Stimulated activated naive B cell treated with anti-CD40 and anti-IgM and Interleukin-4, amounts not matched to agents 10 μg/mL and 1 μg/mL and 100 μg/mL, for 72 hours (primary cell): ENCODE results near the gene GNLY.
A peak's percentile ranks its signal among the peaks of the same experiment; 100 is the strongest.

Experiments used
- ATAC-seq, 2 donors: fragments of 150-1000 bp; cut with Tn5 transposase; replicated peaks; 2 replicates each; pipeline ENCODE4 v1.10.0; 2021; ENCODE audit warnings: moderate library complexity in 1 of 2
- DNase-seq: peaks from one replicate; pipeline ENCODE4 v3.0.0; 2021
- H3K27ac Mint-ChIP-seq: one replicate; pipeline ENCODE4 v1.8.0; 2022; ENCODE audit warnings: mild to moderate bottlenecking, mixed read lengths
- H3K27me3 Mint-ChIP-seq, 2 donors: one replicate each; pipeline ENCODE4 v1.8.0; 2022; ENCODE audit warnings: mixed read lengths in 2 of 2
- H3K36me3 Mint-ChIP-seq, 2 donors: one replicate each; pipeline ENCODE4 v1.8.0; 2022; ENCODE audit warnings: mixed read lengths in 2 of 2, mild to moderate bottlenecking in 1 of 2
- H3K4me1 Mint-ChIP-seq, 2 donors: one replicate each; pipeline ENCODE4 v1.8.0; 2022; ENCODE audit warnings: mixed read lengths in 2 of 2, mild to moderate bottlenecking in 1 of 2
- H3K4me3 Mint-ChIP-seq, 2 donors: one replicate each; pipeline ENCODE4 v1.8.0; 2022; ENCODE audit warnings: mild to moderate bottlenecking in 2 of 2, mixed read lengths in 2 of 2, moderate library complexity in 1 of 2
- H3K9me3 Mint-ChIP-seq, 2 donors: one replicate each; pipeline ENCODE4 v1.8.0; 2022; ENCODE audit warnings: mixed read lengths in 2 of 2, mild to moderate bottlenecking in 1 of 2

Gene GNLY

DNA sequence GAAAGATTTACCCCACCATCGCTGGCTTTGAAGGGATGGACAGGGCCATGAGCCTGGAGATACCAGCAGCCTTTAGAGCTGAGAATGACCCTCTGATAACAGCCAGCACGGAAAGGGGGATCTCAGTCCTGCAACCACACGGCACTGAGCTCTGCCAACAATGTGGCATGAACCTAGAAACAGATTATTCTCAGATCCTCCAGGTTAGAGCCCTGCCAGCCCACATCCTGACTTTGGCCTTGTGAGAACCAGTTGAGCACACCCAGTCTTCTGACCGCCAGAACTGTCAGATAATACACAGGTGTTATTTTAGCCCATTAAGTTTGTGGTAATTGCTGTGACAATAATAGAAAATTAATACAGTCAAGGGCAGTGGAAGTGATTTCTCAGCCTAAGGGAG is 9.4 kb upstream of the GNLY start:
- ATAC-seq, result no peak
- H3K27me3 Mint-ChIP-seq, result peaks cover 0 to 8% of the 10 kb centered on the region in 2 donors
- H3K36me3 Mint-ChIP-seq, result no peaks in the 10 kb centered on the region
- DNase-seq, result no peak
- no peaks in the 10 kb centered on the region for H3K4me1 Mint-ChIP-seq
- no peaks in the 10 kb centered on the region for H3K9me3 Mint-ChIP-seq
- H3K4me3 Mint-ChIP-seq, result no peak overlapping the region
- H3K27ac Mint-ChIP-seq, result no peak overlapping the region

DNA sequence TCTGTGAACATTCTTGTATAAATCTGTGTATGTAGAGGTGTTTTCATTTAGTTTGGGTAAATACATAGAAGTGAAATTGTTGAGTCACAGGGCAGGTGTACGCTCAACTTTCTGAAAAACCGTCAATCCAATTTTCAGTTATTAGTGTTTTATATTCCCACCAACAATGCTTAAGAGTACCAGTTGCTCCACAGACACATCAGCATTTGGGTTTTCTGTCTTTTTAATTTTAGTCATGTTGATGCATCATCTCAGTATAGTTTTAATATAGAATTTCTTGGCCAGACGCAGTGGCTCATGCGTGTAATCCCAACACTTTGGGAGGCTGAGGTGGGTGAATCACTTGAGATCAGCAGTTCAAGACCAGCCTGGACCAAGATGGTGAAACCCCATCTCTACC is 3.2 kb upstream of the GNLY start:
- Mint-ChIP-seq H3K27ac (no peak overlapping the region), H3K4me3 (no peak overlapping the region), H3K36me3 (no peaks in the 10 kb centered on the region), H3K9me3 (no peaks in the 10 kb centered on the region), H3K27me3 (peaks cover 0 to 8% of the 10 kb centered on the region in 2 donors), H3K4me1 (no peaks in the 10 kb centered on the region)
- no peak for DNase-seq
- no peak for ATAC-seq

DNA sequence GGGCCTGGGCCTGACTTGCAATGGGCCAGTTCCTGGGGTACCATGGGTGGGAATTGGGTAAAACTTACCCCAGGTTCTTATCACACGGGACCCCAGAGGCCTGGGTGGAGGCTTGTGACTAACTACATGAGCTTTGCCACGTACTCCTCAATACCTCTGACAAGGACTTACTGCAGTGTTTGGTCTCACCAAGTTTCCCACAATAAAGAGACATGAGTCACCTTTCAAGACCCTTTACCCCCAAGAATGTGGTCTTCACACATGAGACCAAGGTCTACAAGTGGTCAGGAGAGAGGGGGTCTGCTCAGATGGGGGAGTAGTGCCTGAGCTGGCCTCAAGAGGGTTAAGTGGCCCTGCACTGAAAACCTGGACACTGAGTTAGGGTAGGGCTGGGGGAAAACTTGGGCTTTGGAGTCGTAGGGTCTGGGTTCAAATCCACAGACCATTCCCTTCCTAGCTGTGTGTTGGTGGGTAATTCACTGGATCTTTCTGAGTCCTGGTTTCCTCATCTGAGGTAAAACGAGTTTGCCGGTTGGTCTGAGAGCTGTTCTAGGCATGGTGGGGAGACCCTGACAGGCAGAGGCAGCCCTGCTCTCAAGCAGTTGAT is 2.0 kb upstream of the GNLY start:
- no peak overlapping the region for H3K27ac Mint-ChIP-seq

DNA sequence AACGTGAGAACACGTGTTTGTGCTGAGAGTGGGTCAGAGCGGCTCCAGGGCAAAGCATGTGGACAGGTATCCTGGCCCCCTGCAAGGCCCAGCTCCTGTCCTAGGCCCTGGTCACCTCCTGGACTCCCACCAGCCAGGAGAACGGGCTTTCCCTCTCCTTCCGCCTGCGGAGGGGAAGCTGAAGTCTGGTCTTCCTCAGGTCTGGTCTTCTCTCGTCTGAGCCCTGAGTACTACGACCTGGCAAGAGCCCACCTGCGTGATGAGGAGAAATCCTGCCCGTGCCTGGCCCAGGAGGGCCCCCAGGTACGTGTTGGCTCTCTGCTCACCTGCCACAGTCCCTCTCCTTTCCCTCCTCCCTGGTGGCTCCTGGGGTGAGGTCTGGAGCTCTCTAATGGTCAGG is 963 bp downstream of the GNLY start:
- Mint-ChIP-seq H3K4me3 (no peak overlapping the region), H3K27ac (no peak overlapping the region), H3K9me3 (no peaks in the 10 kb centered on the region)

More for the DNA sequence above, 2.0 kb upstream of the GNLY start:
- DNase-seq (no peak), ATAC-seq (no peak)
- H3K36me3 Mint-ChIP-seq, result no peaks in the 10 kb centered on the region
- H3K27me3 Mint-ChIP-seq, result peaks cover 7 to 8% of the 10 kb centered on the region in 2 donors
- H3K4me1 Mint-ChIP-seq, result no peaks in the 10 kb centered on the region
- no peak overlapping the region for H3K4me3 Mint-ChIP-seq
- no peaks in the 10 kb centered on the region for H3K9me3 Mint-ChIP-seq

DNA sequence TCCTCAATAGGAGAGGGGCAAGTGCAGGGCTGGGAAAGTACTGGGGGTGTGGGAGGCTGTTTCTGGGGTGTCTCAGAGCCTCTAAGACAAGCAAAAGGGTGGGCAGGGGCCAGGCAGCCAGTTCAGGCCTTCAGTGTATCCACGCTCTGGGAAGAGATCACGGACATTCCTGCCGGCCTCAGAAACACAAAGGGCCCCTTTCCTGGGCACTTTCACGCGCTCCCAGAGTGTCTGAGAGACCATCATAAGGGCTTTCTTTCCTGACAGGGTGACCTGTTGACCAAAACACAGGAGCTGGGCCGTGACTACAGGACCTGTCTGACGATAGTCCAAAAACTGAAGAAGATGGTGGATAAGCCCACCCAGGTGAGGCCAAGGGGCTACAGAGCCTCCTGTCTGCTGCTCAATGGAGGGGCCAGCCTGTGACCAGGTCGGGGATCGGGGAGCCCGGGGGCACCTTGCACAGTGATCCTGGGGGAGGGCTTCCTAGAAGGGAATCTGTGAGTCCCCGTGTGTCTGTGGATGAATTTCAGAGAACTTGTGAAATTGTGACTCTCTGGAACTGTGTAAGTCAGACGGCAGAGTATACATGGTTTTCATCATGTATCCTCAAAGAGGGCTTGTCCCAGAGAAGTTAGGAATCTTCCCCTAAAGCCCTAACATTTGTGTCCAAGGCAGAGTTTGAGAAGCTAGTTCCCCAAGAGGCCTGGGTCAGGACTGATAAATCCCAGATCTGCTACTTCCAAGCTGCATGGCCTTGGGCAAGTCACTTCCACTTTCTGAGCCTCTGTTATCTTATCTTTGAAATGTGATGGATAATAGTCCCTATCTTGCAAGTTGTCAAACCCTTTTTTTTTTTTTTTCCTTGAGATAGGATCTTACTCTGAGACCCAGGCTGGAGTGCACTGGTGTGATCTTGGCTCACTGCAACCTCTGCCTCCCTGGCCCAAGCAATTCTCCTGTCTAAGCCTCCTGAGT is 1.8 kb downstream of the GNLY start:
- no peaks in the 10 kb centered on the region for H3K9me3 Mint-ChIP-seq
- no peak for DNase-seq
- no peak overlapping the region for H3K27ac Mint-ChIP-seq
- peaks cover 8 to 12% of the 10 kb centered on the region in 2 donors for H3K27me3 Mint-ChIP-seq
- no peak for ATAC-seq
- no peak overlapping the region for H3K4me3 Mint-ChIP-seq
- H3K4me1 Mint-ChIP-seq, result no peaks in the 10 kb centered on the region
- no peaks in the 10 kb centered on the region for H3K36me3 Mint-ChIP-seq

More for the DNA sequence above, 963 bp downstream of the GNLY start:
- no peaks in the 10 kb centered on the region for H3K4me1 Mint-ChIP-seq
- ATAC-seq (no peak), DNase-seq (no peak)
- H3K27me3 Mint-ChIP-seq, result peaks cover 8 to 12% of the 10 kb centered on the region in 2 donors
- no peaks in the 10 kb centered on the region for H3K36me3 Mint-ChIP-seq

DNA sequence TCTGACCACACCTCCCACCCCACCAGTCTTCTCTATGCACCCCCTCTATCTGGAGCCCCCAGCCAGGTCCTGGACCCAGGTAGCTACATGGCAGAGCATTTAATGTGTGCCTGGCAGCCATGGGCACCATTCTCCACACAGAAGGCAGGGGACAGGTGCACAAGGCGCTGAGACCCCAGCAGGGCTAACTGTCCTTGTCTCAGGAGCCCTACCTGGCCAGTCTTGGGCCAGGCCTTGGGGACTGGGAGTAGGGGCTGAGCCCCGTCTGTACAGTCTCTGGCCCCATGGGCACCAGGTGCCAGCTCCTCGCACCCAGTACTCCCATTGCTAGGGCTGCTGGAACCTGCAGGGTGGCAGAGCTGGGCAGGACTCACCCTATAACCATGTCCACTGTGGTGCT is 2.9 kb downstream of the GNLY start:
- Mint-ChIP-seq H3K27ac (no peak overlapping the region), H3K4me3 (no peak overlapping the region), H3K36me3 (no peaks in the 10 kb centered on the region), H3K9me3 (no peaks in the 10 kb centered on the region), H3K4me1 (peaks cover 0 to under 1% of the 10 kb centered on the region in 2 donors), H3K27me3 (peaks cover 7 to 12% of the 10 kb centered on the region in 2 donors)
- DNase-seq (no peak), ATAC-seq (no peak)

DNA sequence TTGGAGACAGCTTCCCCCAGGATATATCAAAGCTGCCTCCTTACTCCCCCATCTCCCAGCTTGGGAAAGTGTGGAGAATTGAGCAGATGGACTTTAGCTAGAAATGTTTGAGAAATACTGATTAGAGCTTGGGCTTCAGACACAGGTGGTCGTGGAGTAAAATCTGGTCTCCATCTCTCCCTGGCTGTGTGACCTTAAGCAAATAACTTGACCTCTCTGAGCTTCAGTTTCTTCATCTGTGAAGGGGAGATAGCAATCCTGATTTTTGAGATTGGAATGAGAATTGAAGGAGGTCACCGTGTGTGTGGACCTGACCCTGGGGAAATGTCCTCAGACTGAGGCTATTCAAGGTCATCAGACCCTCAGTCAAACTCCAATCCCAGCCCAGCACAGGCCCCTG is 3.6 kb downstream of the GNLY start:
- DNase-seq (no peak), ATAC-seq (no peak)
- H3K27ac Mint-ChIP-seq, result no peak overlapping the region
- H3K4me3 Mint-ChIP-seq, result no peak overlapping the region
- H3K9me3 Mint-ChIP-seq, result no peaks in the 10 kb centered on the region
- peaks cover 0 to 6% of the 10 kb centered on the region in 2 donors for H3K4me1 Mint-ChIP-seq
- no peaks in the 10 kb centered on the region for H3K36me3 Mint-ChIP-seq
- peaks cover 1 to 12% of the 10 kb centered on the region in 2 donors for H3K27me3 Mint-ChIP-seq

DNA sequence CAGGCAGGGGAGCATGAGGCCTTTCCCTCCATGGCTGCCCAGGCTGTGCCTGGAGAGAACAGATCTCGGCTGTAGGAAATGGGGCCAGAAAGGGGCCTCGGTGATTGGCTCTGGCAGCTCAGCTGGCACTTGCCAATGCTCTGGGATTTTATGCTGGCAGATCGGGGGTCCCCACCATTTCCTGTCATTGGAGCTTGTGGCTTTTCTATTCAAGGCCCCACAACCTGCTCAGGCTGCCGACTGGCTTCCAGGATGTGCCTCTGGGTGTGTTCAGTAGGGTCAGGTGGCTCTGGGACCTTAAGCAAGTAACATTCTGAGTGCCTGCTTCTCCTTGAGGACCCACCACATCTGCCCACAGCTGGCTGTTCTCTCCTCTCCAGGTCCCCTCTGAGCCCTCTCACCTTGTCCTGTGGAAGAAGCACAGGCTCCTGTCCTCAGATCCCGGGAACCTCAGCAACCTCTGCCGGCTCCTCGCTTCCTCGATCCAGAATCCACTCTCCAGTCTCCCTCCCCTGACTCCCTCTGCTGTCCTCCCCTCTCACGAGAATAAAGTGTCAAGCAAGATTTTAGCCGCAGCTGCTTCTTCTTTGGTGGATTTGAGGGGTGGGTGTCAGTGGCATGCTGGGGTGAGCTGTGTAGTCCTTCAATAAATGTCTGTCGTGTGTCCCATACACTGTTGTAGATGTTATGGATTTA is 4.2 kb downstream of the GNLY start:
- DNase-seq, result no peak
- Mint-ChIP-seq H3K36me3 (no peaks in the 10 kb centered on the region), H3K27me3 (peaks cover 0 to 12% of the 10 kb centered on the region in 2 donors), H3K4me3 (no peak overlapping the region), H3K27ac (no peak overlapping the region), H3K4me1 (peaks cover 3 to 13% of the 10 kb centered on the region in 2 donors), H3K9me3 (no peaks in the 10 kb centered on the region)
- ATAC-seq, result no peak

DNA sequence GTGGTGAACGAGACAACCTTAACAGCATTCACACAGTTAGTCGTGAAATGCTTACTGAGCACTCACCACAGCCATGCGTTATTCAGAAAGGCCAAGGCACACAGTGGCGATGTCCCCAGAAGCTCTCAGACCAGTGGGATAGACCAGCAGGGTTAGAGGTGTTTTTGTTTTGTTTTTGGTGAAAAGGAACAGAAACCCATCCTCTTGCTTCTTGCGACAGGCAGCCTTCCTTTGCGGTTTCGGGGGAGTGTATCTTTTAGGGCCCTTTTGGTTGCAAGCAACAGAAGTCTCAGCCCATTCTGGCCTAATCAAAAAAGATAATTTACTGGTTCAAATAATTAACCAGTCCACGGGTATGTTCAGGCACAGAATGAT is 4.7 kb downstream of the GNLY start:
- H3K4me1 Mint-ChIP-seq, result peaks cover 6 to 18% of the 10 kb centered on the region in 2 donors
- peaks cover 0 to 12% of the 10 kb centered on the region in 2 donors for H3K27me3 Mint-ChIP-seq
- no peaks in the 10 kb centered on the region for H3K36me3 Mint-ChIP-seq
- DNase-seq (no peak), ATAC-seq (no peak)
- H3K9me3 Mint-ChIP-seq, result no peaks in the 10 kb centered on the region
- no peak overlapping the region for H3K4me3 Mint-ChIP-seq
- H3K27ac Mint-ChIP-seq, result no peak overlapping the region

DNA sequence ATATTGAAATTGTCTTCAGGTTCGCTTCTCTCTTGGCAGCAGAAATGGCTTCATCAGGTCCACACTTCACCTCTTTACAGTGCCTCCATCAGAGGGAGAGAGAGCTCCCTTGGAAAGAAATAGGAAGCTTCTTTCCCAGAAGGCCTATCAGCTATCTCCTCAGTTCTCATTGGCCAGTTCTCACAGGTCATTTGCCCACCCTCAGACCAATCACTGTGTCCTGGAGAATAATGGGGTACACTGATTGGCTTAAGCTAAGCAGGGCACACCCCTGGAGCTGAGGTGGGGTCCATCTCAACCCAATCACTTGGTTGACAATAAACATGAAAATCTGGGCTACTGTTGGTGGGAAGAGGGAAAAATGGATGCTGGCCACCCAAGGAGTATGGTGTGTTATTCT is 5.2 kb downstream of the GNLY start:
- peaks cover 9 to 22% of the 10 kb centered on the region in 2 donors for H3K4me1 Mint-ChIP-seq
- H3K27ac Mint-ChIP-seq, result no peak overlapping the region
- DNase-seq, result no peak
- no peak overlapping the region for H3K4me3 Mint-ChIP-seq
- H3K36me3 Mint-ChIP-seq, result no peaks in the 10 kb centered on the region
- no peak for ATAC-seq
- H3K9me3 Mint-ChIP-seq, result no peaks in the 10 kb centered on the region
- peaks cover 0 to 12% of the 10 kb centered on the region in 2 donors for H3K27me3 Mint-ChIP-seq

DNA sequence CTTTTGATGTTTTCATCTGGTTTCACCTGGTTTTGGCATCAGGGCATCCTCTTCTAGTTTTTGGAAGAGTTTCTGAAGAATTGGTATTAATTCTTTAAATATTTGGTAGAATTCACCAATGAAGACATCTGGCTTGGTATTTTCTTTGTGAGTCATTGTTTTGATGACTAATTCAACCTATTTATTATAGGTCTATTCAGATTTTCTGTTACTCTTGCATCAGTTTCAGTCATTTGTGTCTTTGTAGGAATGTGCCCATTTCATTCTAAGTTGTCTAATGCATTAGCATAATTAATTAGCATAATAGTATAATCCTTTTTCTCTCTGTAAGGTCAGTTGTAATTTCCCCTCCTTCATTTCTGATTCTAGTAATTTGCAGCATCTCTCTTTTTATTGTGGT is 8.0 kb downstream of the GNLY start:
- Mint-ChIP-seq H3K27me3 (peaks cover 0 to 5% of the 10 kb centered on the region in 2 donors), H3K4me3 (no peak overlapping the region), H3K9me3 (no peaks in the 10 kb centered on the region), H3K4me1 (peaks cover 27 to 50% of the 10 kb centered on the region in 2 donors), H3K36me3 (no peaks in the 10 kb centered on the region), H3K27ac (no peak overlapping the region)
- peak in 1 of 2 donors; percentile 18 for ATAC-seq
- no peak for DNase-seq

DNA sequence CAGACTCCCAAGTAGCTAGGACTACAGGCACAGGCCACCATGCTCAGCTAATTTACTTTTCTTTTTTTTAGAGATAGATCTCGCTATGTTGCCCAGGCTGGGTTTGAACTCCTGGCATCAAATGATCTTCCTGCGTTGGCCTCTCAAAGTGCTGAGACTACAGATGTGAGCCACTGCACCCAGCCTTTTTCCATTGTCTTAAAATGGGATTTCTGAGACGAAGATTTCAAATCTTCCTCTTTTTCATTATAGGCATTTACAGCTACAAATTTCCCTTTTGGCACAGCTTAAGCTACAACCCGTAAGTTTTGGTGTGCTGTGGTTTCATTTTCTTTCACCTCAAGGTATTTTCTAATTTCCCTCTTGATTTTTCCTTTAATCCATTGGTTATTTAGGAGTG is 8.6 kb downstream of the GNLY start:
- no peak overlapping the region for H3K27ac Mint-ChIP-seq
- no peaks in the 10 kb centered on the region for H3K27me3 Mint-ChIP-seq
- DNase-seq, result no peak
- H3K4me1 Mint-ChIP-seq, result peaks cover 28 to 52% of the 10 kb centered on the region in 2 donors
- no peak overlapping the region for H3K4me3 Mint-ChIP-seq
- ATAC-seq, result no peak
- no peaks in the 10 kb centered on the region for H3K9me3 Mint-ChIP-seq
- no peaks in the 10 kb centered on the region for H3K36me3 Mint-ChIP-seq

DNA sequence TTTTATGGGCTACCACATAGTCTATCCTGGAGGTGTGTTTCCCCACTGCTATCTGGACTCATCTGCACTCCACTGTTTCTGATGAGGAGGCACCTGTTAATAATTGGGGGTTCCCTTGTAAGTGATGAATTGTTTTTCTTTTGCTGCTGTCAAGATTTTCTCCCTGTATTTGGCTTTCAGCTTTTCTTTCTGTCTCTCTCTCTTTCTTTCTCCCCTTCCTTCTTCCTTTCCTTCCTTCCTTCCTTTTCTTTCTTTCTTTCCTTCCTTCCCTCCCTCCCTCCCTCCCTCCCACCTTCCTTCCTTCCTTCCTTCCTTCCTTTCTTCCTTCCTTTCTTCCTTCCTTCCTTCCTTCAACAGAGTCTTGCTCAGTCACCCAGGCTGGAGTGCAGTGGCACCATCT is 9.2 kb downstream of the GNLY start:
- Mint-ChIP-seq H3K4me1 (peaks cover 28 to 52% of the 10 kb centered on the region in 2 donors), H3K36me3 (no peaks in the 10 kb centered on the region), H3K4me3 (no peak overlapping the region), H3K27me3 (no peaks in the 10 kb centered on the region), H3K9me3 (no peaks in the 10 kb centered on the region), H3K27ac (no peak overlapping the region)
- no peak for ATAC-seq
- no peak for DNase-seq

DNA sequence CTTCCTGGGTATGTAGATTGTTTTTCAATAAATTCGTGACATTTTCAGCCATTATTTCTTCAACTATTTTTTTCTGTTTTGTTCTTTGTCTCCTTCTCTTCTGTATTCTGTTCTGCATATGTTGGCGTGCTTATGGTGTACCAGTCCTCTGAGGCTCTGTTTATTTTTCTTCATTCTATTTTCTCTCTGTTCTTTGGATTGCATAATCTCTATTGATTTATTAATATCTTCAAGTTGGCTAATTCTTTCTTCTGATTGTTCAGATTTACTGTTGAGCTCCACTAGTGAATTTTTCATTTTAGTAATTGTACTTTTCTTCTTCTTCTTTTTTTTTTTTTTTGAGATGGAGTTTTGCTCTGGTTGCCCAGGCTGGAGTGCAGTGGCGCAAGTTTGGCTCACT is 9.9 kb downstream of the GNLY start:
- H3K9me3 Mint-ChIP-seq, result no peaks in the 10 kb centered on the region
- H3K27ac Mint-ChIP-seq, result no peak overlapping the region
- peaks cover 28 to 52% of the 10 kb centered on the region in 2 donors for H3K4me1 Mint-ChIP-seq
- H3K4me3 Mint-ChIP-seq, result no peak overlapping the region
- H3K36me3 Mint-ChIP-seq, result no peaks in the 10 kb centered on the region
- H3K27me3 Mint-ChIP-seq, result no peaks in the 10 kb centered on the region
- DNase-seq (no peak), ATAC-seq (no peak)
